A549 (cell line): ENCODE data around the gene IMPG1. TPM values are rescaled to one million over a fixed set of nuclear protein-coding genes. Genes with fewer than 3 reads are reported as not detected.
"Not testable (repeated sequence)": the region's sequence is repeated elsewhere in the genome, so short reads cannot be mapped to it uniquely, and the experiment has no call there.

ENCODE experiments used
- ATAC-seq, 2 experiments: fragments of 200-7000 bp in 1 of 2; fragments of >200 bp in 1 of 2; cut with Nextera tagmentation in 1 of 2; cut with Tn5 transposase in 1 of 2; 3 replicates each; pipeline versions ENCODE4 v1.8.0 to v1.9.1; 2018 to 2020; ENCODE audit warnings: mild to moderate bottlenecking in 1 of 2, moderate library complexity in 1 of 2
- CTCF ChIA-PET: fragments of 300-600 bp; sonication (Branson Sonifier 250); formaldehyde crosslinking; extraction: SDS; loops from one replicate; lab custom pipeline; 2021; ENCODE audit warnings: antibody characterized with exemption, inconsistent platforms; lab: Yijun Ruan, JAX
- POLR2A ChIA-PET: fragments of 350-600 bp; formaldehyde crosslinking; extraction: SDS; loops from one replicate; lab custom pipeline; 2021; ENCODE audit warnings: antibody characterized with exemption, inconsistent platforms; lab: Yijun Ruan, JAX
- DNase-seq, 2 experiments: peaks; one replicate each; pipeline versions ENCODE4 v3.0.0 to v3.0.0-alpha.2; 2011 to 2016; ENCODE audit warnings: low read depth in 1 of 2, low spot score in 1 of 2
- FAIRE-seq: peaks from 2 replicates; lab custom pipeline; 2011; peaks lifted over from hg19 to GRCh38; lab: Jason Lieb, UNC
- H3K27ac ChIP-seq, 2 experiments: fragments of >200 bp; sonication (Bioruptor Twin); formaldehyde crosslinking; 3 replicates each; pipeline ENCODE4 v1.5.1; 2016 to 2017
- H3K4me1 ChIP-seq: fragments of >200 bp; sonication (Bioruptor Twin); formaldehyde crosslinking; 3 replicates; pipeline ENCODE4 v1.6.1; 2016
- H3K4me2 ChIP-seq: fragments of >200 bp; sonication (Bioruptor Twin); formaldehyde crosslinking; 3 replicates; pipeline ENCODE4 v1.6.1; 2016
- H3K4me3 ChIP-seq: fragments of >200 bp; sonication (Bioruptor Twin); formaldehyde crosslinking; 3 replicates; pipeline ENCODE4 v1.5.1; 2016
- H3K9me3 ChIP-seq: fragments of >200 bp; sonication (Bioruptor Twin); formaldehyde crosslinking; 3 replicates; pipeline ENCODE4 v1.6.1; 2016
- BHLHE40 ChIP-seq: IDR thresholded peaks from 2 replicates; pipeline ENCODE4 v1.6.1; 2012; ENCODE audit warnings: low read depth, low read length, inconsistent platforms
- CBX2 ChIP-seq: fragments of 200-600 bp; sonication (generic); IDR thresholded peaks from 2 replicates; pipeline ENCODE4 v1.6.1; 2016; ENCODE audit warnings: low read depth, mild to moderate bottlenecking, borderline replicate concordance
- CEBPB ChIP-seq, 2 experiments: fragments of >200 bp in 1 of 2; sonication (Bioruptor Twin) in 1 of 2; formaldehyde crosslinking in 1 of 2; IDR thresholded peaks; 2 replicates each; pipeline ENCODE4 v1.6.1; 2012 to 2016
- CHD2 ChIP-seq: fragments of 150-350 bp; IDR thresholded peaks from 2 replicates; pipeline ENCODE4 v1.6.1; 2014; ENCODE audit warnings: low read length; ENCODE audit not compliant: partially characterized antibody
- FOSB ChIP-seq: fragments of 250-450 bp; sonication (Bioruptor Pico); IDR thresholded peaks from 2 replicates; pipeline ENCODE4 v1.5.0; 2020; ENCODE audit warnings: mild to moderate bottlenecking, moderate library complexity
- HEYL ChIP-seq: fragments of 250-450 bp; sonication (Bioruptor Pico); IDR thresholded peaks from 2 replicates; pipeline ENCODE4 v1.8.0; 2021; ENCODE audit warnings: mild to moderate bottlenecking, moderate library complexity
- JUNB ChIP-seq: fragments of >200 bp; sonication (Bioruptor Twin); formaldehyde crosslinking; IDR thresholded peaks from 2 replicates; pipeline ENCODE4 v1.6.1; 2016
- KDM1A ChIP-seq: fragments of 200-600 bp; sonication (generic); IDR thresholded peaks from 2 replicates; pipeline ENCODE4 v1.6.1; 2016; ENCODE audit warnings: low read depth, mild to moderate bottlenecking
- KDM5A ChIP-seq: fragments of 200-600 bp; sonication (generic); IDR thresholded peaks from 2 replicates; pipeline ENCODE4 v1.6.1; 2016; ENCODE audit warnings: antibody characterized with exemption, mild to moderate bottlenecking
- MAZ ChIP-seq: fragments of 150-350 bp; IDR thresholded peaks from 2 replicates; pipeline ENCODE4 v1.6.1; 2014; ENCODE audit warnings: antibody characterized with exemption, low read depth, low read length, borderline replicate concordance
- MYC ChIP-seq: IDR thresholded peaks from 2 replicates; pipeline ENCODE4 v1.6.1; 2012; ENCODE audit warnings: mild to moderate bottlenecking, inconsistent platforms, low read length, improper control_type of control experiment, borderline replicate concordance
- PHF8 ChIP-seq: fragments of 200-600 bp; sonication (generic); IDR thresholded peaks from 2 replicates; pipeline ENCODE4 v1.6.1; 2016; ENCODE audit warnings: low read depth, mild to moderate bottlenecking, antibody characterized with exemption, moderate library complexity, borderline replicate concordance
- POLR2AphosphoS2 ChIP-seq: conservative IDR thresholded peaks from 2 replicates; pipeline ENCODE4 v1.6.1; 2012; ENCODE audit warnings: low read length, improper control_type of control experiment, inconsistent platforms
- TP53 ChIP-seq: fragments of 250-450 bp; sonication (Bioruptor Pico); IDR thresholded peaks from 2 replicates; pipeline ENCODE4 v1.5.0; 2021; ENCODE audit warnings: mild to moderate bottlenecking, moderate library complexity
- WGBS: methylation state at CpG from one replicate; pipeline ENCODE4 v1.1.6; 2017; ENCODE audit errors: missing lambda C conversion rate; 5-methylcytosine and 5-hydroxymethylcytosine counted together
- polyA plus RNA-seq, 4 experiments: library from polyadenylated mRNA; depleted of rRNA in 3 of 4; stranded (reverse); fragments of >200 nt; fragmentation: RNase III in 1 of 4; extraction: RNeasy Plus Mini Kit Qiagen cat#74134 plus additional on column Dnase treatment in 1 of 4; gene quantifications; 2 replicates in 3 of 4; 3 replicates in 1 of 4; pipeline ENCODE4 v1.2.3, GENCODE V29; 2011 to 2017
- TF ChIP-seq, protein P1 (sequence below): IDR thresholded peaks from 2 replicates; pipeline ENCODE4 v1.6.1; 2012
- TF ChIP-seq, protein P2 (sequence below): fragments of >200 bp; sonication (Bioruptor Twin); formaldehyde crosslinking; IDR thresholded peaks from 3 replicates; pipeline ENCODE4 v1.5.1; 2016
- TF ChIP-seq, protein P3 (sequence below): IDR thresholded peaks from 2 replicates; pipeline ENCODE4 v1.6.1; 2012; ENCODE audit warnings: low read depth, borderline replicate concordance
- TF ChIP-seq, protein P4 (sequence below): fragments of >200 bp; sonication (Bioruptor Twin); formaldehyde crosslinking; IDR thresholded peaks from 3 replicates; pipeline ENCODE4 v1.6.1; 2016

The IMPG1 gene
- polyA plus RNA-seq, 2 of the 4 experiments (the other 2 are of a cell fraction), result not detected

DNA sequence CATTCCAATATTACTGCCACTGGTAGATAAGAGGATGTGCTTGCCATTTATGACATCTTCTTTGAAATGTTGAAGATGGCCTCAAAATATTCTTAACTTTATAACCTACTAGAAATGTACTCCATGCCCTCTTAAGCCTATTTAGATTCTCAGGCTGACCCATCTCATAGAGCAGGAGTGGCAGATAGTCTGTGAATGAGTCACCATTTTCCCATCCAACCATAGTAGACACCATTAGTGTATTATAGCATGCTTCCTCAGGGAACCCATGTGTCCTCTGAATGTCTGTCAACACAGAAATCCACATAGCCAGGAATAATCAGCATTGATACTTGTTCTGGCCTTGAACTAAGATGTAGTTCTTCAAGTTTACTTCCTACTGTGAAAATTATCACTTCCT is 150.2 kb downstream of the IMPG1 start (continued):
- TF ChIP-seq, protein P1, sequence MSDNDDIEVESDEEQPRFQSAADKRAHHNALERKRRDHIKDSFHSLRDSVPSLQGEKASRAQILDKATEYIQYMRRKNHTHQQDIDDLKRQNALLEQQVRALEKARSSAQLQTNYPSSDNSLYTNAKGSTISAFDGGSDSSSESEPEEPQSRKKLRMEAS, result no peak
- no peak for TF ChIP-seq MAZ
- TF ChIP-seq MYC, result no peak

DNA sequence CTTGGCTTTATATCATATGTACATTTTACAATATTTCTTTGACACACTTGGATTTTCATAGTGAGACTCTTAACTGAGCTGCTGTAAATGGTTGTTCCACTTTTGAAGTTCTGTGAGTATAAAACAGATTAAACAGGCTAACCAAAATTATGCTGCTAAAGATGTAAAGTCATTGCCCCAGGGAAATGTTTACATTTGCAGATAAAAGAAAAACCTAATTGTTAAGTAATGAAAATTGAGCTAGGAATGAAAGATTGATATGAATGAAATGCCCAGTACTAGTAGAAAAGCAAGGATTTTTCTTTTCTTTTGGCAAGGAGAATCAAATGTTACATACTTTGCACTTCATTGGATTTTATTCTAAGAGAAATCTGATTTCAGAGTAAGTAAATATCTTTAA is 159.4 kb downstream of the IMPG1 start:
- Histone ChIP-seq H3K4me1 (no peaks in the 10 kb centered on the region), H3K4me2 (no peak overlapping the region), H3K27ac (no peak overlapping the region), H3K4me3 (no peak overlapping the region), H3K9me3 (no peaks in the 10 kb centered on the region)
- ATAC-seq (no peak), FAIRE-seq (no peak), DNase-seq (no peak)
- TF ChIP-seq, protein P2, sequence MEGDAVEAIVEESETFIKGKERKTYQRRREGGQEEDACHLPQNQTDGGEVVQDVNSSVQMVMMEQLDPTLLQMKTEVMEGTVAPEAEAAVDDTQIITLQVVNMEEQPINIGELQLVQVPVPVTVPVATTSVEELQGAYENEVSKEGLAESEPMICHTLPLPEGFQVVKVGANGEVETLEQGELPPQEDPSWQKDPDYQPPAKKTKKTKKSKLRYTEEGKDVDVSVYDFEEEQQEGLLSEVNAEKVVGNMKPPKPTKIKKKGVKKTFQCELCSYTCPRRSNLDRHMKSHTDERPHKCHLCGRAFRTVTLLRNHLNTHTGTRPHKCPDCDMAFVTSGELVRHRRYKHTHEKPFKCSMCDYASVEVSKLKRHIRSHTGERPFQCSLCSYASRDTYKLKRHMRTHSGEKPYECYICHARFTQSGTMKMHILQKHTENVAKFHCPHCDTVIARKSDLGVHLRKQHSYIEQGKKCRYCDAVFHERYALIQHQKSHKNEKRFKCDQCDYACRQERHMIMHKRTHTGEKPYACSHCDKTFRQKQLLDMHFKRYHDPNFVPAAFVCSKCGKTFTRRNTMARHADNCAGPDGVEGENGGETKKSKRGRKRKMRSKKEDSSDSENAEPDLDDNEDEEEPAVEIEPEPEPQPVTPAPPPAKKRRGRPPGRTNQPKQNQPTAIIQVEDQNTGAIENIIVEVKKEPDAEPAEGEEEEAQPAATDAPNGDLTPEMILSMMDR, result no peak
- TF ChIP-seq, protein P1, result no peak
- TF ChIP-seq JUNB (no peak), BHLHE40 (no peak), PHF8 (no peak)
- TF ChIP-seq, protein P3, sequence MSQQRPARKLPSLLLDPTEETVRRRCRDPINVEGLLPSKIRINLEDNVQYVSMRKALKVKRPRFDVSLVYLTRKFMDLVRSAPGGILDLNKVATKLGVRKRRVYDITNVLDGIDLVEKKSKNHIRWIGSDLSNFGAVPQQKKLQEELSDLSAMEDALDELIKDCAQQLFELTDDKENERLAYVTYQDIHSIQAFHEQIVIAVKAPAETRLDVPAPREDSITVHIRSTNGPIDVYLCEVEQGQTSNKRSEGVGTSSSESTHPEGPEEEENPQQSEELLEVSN, result no peak
- TF ChIP-seq, protein P4, sequence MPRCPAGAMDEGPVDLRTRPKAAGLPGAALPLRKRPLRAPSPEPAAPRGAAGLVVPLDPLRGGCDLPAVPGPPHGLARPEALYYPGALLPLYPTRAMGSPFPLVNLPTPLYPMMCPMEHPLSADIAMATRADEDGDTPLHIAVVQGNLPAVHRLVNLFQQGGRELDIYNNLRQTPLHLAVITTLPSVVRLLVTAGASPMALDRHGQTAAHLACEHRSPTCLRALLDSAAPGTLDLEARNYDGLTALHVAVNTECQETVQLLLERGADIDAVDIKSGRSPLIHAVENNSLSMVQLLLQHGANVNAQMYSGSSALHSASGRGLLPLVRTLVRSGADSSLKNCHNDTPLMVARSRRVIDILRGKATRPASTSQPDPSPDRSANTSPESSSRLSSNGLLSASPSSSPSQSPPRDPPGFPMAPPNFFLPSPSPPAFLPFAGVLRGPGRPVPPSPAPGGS, result no peak
- TF ChIP-seq, all 56 proteins: peak for 0
- ChIA-PET CTCF (interaction anchor here (0.8 to 1.0 kb wide), 2 partner anchors 8 to 1554 kb away, joined by 3 to 4 read pairs; no protein-coding TSS in a partner anchor), POLR2A (no interaction called here)

DNA sequence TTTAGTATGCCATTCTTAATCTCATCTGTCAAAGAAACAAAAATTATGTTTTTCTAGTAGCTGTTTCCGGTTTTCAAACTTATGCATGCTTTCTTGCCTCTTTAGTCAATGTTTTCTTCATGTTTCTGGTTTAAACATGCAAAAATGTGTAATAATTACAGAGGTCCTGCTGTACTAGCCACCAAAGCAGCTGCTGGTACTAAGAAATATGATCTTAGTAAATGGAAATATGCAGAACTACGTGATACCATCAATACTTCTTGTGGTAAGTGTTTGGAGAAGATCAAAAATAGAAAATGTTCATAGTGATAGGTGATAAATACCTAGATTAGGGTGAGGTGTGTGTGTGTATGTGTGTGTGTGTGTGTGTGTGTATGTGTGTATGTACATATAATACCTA is 165.0 kb downstream of the IMPG1 start:
- ATAC-seq (no peak), FAIRE-seq (no peak)
- 80% methylated on average over 2 of the region's 2 CpGs for WGBS

DNA sequence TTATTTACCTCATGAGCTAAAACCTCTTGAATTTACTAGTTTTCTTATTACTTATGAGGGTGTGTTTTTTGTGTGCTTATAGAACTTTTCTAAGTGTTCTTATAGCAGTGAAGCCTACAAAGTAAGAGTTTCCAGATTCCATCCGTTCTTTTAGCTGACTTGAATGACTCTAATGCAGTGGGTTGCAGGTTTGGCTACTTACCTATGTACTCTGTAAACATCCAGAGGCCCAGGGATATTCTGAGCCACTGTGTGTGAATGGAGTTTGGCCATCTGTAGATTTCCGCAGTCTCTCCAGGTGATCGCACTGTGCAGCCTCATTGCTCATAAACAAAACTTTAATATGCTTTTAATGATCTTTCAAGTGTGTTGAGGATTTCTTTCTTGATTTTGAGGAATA is 165.6 kb downstream of the IMPG1 start:
- no peak for DNase-seq
- WGBS, result 73% methylated on average over 3 of the region's 3 CpGs
- H3K27ac ChIP-seq, result no peak overlapping the region
- H3K4me3 ChIP-seq, result no peak overlapping the region
- H3K4me2 ChIP-seq, result no peak overlapping the region
- CTCF ChIA-PET, result interaction anchor here (2.9 kb wide), 1 partner anchor 13 kb away, joined by 13 read pairs; no protein-coding TSS in a partner anchor
- POLR2A ChIA-PET, result no interaction called here
- no peaks in the 10 kb centered on the region for H3K9me3 ChIP-seq
- FAIRE-seq, result no peak
- no peak for ATAC-seq
- TF ChIP-seq FOSB (CRISPR knock-in tag), result no peak
- TF ChIP-seq KDM5A, result no peak
- no peak for TF ChIP-seq HEYL (CRISPR knock-in tag)
- TF ChIP-seq CBX2, result no peak
- TF ChIP-seq MYC, result no peak
- no peak for TF ChIP-seq KDM1A
- no peak for TF ChIP-seq POLR2AphosphoS2
- TF ChIP-seq JUNB, result no peak
- TF ChIP-seq, all 56 proteins: peak for 0
- no peaks in the 10 kb centered on the region for H3K4me1 ChIP-seq

More for the DNA sequence above, 165.0 kb downstream of the IMPG1 start:
- Histone ChIP-seq H3K4me2 (no peak overlapping the region), H3K4me1 (no peaks in the 10 kb centered on the region), H3K27ac (no peak overlapping the region), H3K9me3 (no peaks in the 10 kb centered on the region), H3K4me3 (no peak overlapping the region)
- DNase-seq, result no peak
- POLR2A ChIA-PET, result no interaction called here
- CTCF ChIA-PET, result interaction anchor here (2.9 kb wide), 1 partner anchor 14 kb away, joined by 13 read pairs; no protein-coding TSS in a partner anchor
- no peak for TF ChIP-seq FOSB (CRISPR knock-in tag)
- no peak for TF ChIP-seq POLR2AphosphoS2
- no peak for TF ChIP-seq CHD2
- TF ChIP-seq TP53 (CRISPR knock-in tag), result no peak
- TF ChIP-seq CEBPB (IDR thresholded peaks at IDR 0.05), result no peak

DNA sequence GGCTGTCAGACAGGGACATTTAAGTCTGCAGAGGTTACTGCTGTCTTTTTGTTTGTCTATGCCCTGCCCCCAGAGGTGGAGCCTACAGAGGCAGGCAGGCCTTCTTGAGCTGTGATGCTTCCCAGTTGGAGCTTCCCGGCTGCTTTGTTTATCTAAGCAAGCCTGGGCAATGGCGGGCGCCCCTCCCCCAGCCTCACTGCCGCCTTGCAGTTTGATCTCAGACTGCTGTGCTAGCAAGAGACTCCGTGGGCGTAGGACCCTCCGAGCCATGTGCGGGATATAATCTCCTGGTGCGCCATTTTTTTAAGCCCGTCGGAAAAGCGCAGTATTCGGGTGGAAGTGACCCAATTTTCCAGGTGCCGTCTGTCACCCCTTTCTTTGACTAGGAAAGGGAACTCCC is 167.3 kb downstream of the IMPG1 start:
- POLR2A ChIA-PET, CTCF ChIA-PET, H3K27ac ChIP-seq, H3K4me1 ChIP-seq, H3K9me3 ChIP-seq, FAIRE-seq, ATAC-seq, DNase-seq, H3K4me2 ChIP-seq, H3K4me3 ChIP-seq: not testable (repeated sequence)
- 94% methylated on average over 14 of the region's 14 CpGs for WGBS

DNA sequence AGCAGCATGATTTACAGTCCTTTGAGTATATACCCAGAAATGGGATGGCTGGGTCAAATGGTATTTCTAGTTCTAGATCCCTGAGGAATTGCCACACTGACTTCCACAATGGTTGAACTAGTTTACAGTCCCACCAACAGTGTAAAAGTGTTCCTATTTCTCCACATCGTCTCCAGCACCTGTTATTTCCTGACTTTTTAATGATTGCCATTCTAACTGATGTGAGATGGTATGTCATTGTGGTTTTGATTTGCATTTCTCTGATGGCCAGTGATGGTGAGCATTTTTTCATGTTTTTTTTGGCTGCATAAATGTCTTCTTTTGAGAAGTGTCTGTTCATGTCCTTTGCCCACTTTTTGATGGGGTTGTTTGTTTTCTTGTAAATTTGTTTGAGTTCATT is 172.2 kb downstream of the IMPG1 start:
- H3K4me3 ChIP-seq, ATAC-seq, FAIRE-seq, H3K9me3 ChIP-seq, CTCF ChIA-PET, H3K4me1 ChIP-seq, POLR2A ChIA-PET, H3K4me2 ChIP-seq, H3K27ac ChIP-seq, DNase-seq: not testable (repeated sequence)
- WGBS, result 70% methylated on average over 1 of the region's 1 CpG
